Esophagus squamous epithelium (tissue), 5 donors: ENCODE data around the gene CCL17. TPM values are rescaled to one million over a fixed set of nuclear protein-coding genes. Genes with fewer than 3 reads are reported as not detected.
A peak's percentile ranks its signal among the peaks of the same experiment; 100 is the strongest.

Experiments
- DNase-seq: peaks from one replicate; lab custom pipeline; 2025; lab: John Stamatoyannopoulos, UW
- H3K27ac ChIP-seq, 4 donors: fragments of 200-600 bp; sonication (generic); one replicate each; pipeline ENCODE4 v1.5.1; 2016 to 2019; ENCODE audit warnings: mild to moderate bottlenecking in 1 of 4
- H3K27me3 ChIP-seq, 4 donors: fragments of 200-600 bp; sonication (generic); 1 replicate in 3 of 4; 2 replicates in 1 of 4; pipeline versions ENCODE4 v1.5.1 to v1.6.0; 2017 to 2021; ENCODE audit warnings: antibody characterized with exemption in 1 of 4
- H3K36me3 ChIP-seq, 3 donors: fragments of 200-600 bp; sonication (generic); one replicate each; pipeline ENCODE4 v1.5.1; 2016 to 2019
- H3K4me1 ChIP-seq, 3 donors: fragments of 200-600 bp; sonication (generic); one replicate each; pipeline ENCODE4 v1.5.1; 2017 to 2019
- H3K4me3 ChIP-seq, 4 donors: fragments of 200-600 bp; sonication (generic); 1 replicate in 3 of 4; 2 replicates in 1 of 4; pipeline ENCODE4 v1.5.1; 2016 to 2019; ENCODE audit warnings: mild to moderate bottlenecking in 2 of 4, moderate library complexity in 1 of 4
- H3K9me3 ChIP-seq, 3 donors: fragments of 200-600 bp; sonication (generic); one replicate each; pipeline ENCODE4 v1.5.1; 2016 to 2019
- CTCF ChIP-seq, 6 experiments: fragments of 450-650 bp in 4 of 6; fragments of 200-600 bp in 2 of 6; sonication (generic) in 2 of 6; IDR thresholded peaks; one replicate each; pipeline ENCODE4 v1.5.1; 2016 to 2019; ENCODE audit warnings: antibody characterized with exemption in 6 of 6, mild to moderate bottlenecking in 4 of 6, moderate library complexity in 4 of 6
- POLR2A ChIP-seq, 4 donors: fragments of 450-650 bp; IDR thresholded peaks; one replicate each; pipeline ENCODE4 v1.6.1; 2017; ENCODE audit warnings: antibody characterized with exemption in 4 of 4, mild to moderate bottlenecking in 4 of 4, moderate library complexity in 3 of 4
- WGBS, 2 donors: methylation state at CpG; one replicate each; pipeline ENCODE4 v1.1.5; 2018; 5-methylcytosine and 5-hydroxymethylcytosine counted together
- intact Hi-C: fragments of 100-400 bp; cut with DNase I; formaldehyde crosslinking; loops from one replicate; pipeline ENCODE4 v1.15.0; 2022
- total RNA-seq, 4 donors: library from RNA; depleted of rRNA; stranded (reverse); fragments of >200 nt; gene quantifications; one replicate each; pipeline ENCODE4 v1.1.0, GENCODE V29; 2016
- donor health status: DM: yes; HTN: yes; CAD: no.

CCL17 gene
- total RNA-seq, 4 donors from 2014 or later = 0.64 to 1.3 TPM; not detected in 2

- intact Hi-C loops = no loop called here
- Histone ChIP-seq H3K27ac (no peak overlapping the region), H3K36me3 (no peaks in the 10 kb centered on the region), H3K9me3 (no peaks in the 10 kb centered on the region), H3K4me1 (peaks cover 6 to 97% (median 51%) of the 10 kb centered on the region in 3 donors), H3K4me3 (no peak overlapping the region), H3K27me3 (no peaks in the 10 kb centered on the region)
- WGBS, 2 donors = 67 to 72% methylated on average over 4 to 5 of the region's 5 CpGs
- DNase-seq = no peak
- TF ChIP-seq CTCF (IDR thresholded peaks at IDR 0.05) = no peak
- TF ChIP-seq POLR2A (IDR thresholded peaks at IDR 0.05) = no peak
Observed at GRCh38 chr16:57390636-57391295, 13.8 kb upstream of the CCL17 start.

- H3K36me3 ChIP-seq = no peaks in the 10 kb centered on the region
- peak overlapping the region in 1 of 4 donors; percentile 17 for H3K27ac ChIP-seq
- H3K9me3 ChIP-seq = no peaks in the 10 kb centered on the region
- no peak for DNase-seq
- WGBS, 2 donors = 73 to 79% methylated on average over 4 of the region's 4 CpGs
- intact Hi-C loops = no loop called here
- TF ChIP-seq CTCF (IDR thresholded peaks at IDR 0.05) = no peak
- no peak for TF ChIP-seq POLR2A (IDR thresholded peaks at IDR 0.05)
- H3K4me1 ChIP-seq = peaks cover 6 to 99% (median 50%) of the 10 kb centered on the region in 3 donors
- no peaks in the 10 kb centered on the region for H3K27me3 ChIP-seq
- H3K4me3 ChIP-seq = no peak overlapping the region
Observed at GRCh38 chr16:57391300-57391699, 13.3 kb upstream of the CCL17 start.

- no peak for DNase-seq
- 76 to 81% methylated on average over 4 to 5 of the region's 5 CpGs for WGBS, 2 donors
- no peak for TF ChIP-seq CTCF (IDR thresholded peaks at IDR 0.05)
- no peak for TF ChIP-seq POLR2A (IDR thresholded peaks at IDR 0.05)
- H3K9me3 ChIP-seq = no peaks in the 10 kb centered on the region
- peaks cover 6 to 99% (median 46%) of the 10 kb centered on the region in 3 donors for H3K4me1 ChIP-seq
- peak overlapping the region in 3 of 4 donors; percentile 23 to 86 (median 42) for H3K27ac ChIP-seq
- no peak overlapping the region for H3K4me3 ChIP-seq
- H3K36me3 ChIP-seq = no peaks in the 10 kb centered on the region
- no peaks in the 10 kb centered on the region for H3K27me3 ChIP-seq
- intact Hi-C loops = no loop called here
Observed at GRCh38 chr16:57391708-57392107, 12.9 kb upstream of the CCL17 start.

- H3K36me3 ChIP-seq = no peaks in the 10 kb centered on the region
- WGBS, 2 donors = 16 to 29% methylated on average over 1 of the region's 1 CpG
- H3K27ac ChIP-seq = peak overlapping the region; percentile 67 to 86 (median 74)
- no peak for DNase-seq
- H3K9me3 ChIP-seq = no peaks in the 10 kb centered on the region
- peaks cover 6 to 98% (median 41%) of the 10 kb centered on the region in 3 donors for H3K4me1 ChIP-seq
- H3K27me3 ChIP-seq = no peaks in the 10 kb centered on the region
- TF ChIP-seq CTCF (IDR thresholded peaks at IDR 0.05) (no peak), POLR2A (IDR thresholded peaks at IDR 0.05) (no peak)
- H3K4me3 ChIP-seq = no peak overlapping the region
- intact Hi-C loops = no loop called here
Observed at GRCh38 chr16:57392694-57393093, 11.9 kb upstream of the CCL17 start.

GRCh38 chr16:57394444-57394843 lies 10.1 kb upstream of the CCL17 start:
- no peak for TF ChIP-seq POLR2A (IDR thresholded peaks at IDR 0.05)
- TF ChIP-seq CTCF (IDR thresholded peaks at IDR 0.05) = no peak
- H3K4me1 ChIP-seq = peaks cover 6 to 80% (median 34%) of the 10 kb centered on the region in 3 donors
- 16 to 17% methylated on average over 3 to 5 of the region's 7 CpGs for WGBS, 2 donors
- H3K4me3 ChIP-seq = no peak overlapping the region
- H3K27ac ChIP-seq = peak overlapping the region; percentile 49 to 86 (median 72)
- no peaks in the 10 kb centered on the region for H3K27me3 ChIP-seq
- intact Hi-C loops = no loop called here
- H3K36me3 ChIP-seq = no peaks in the 10 kb centered on the region
- H3K9me3 ChIP-seq = no peaks in the 10 kb centered on the region
- no peak for DNase-seq
